GM18861 (cell line): ENCODE measurements around the gene GSTO2.

Experiments
- ATAC-seq: cut with Tn5 transposase; IDR thresholded peaks from one replicate; pipeline ENCODE4 v1.9.1; 2021; ENCODE audit not compliant: unreplicated experiment

GSTO2 gene

DNA sequence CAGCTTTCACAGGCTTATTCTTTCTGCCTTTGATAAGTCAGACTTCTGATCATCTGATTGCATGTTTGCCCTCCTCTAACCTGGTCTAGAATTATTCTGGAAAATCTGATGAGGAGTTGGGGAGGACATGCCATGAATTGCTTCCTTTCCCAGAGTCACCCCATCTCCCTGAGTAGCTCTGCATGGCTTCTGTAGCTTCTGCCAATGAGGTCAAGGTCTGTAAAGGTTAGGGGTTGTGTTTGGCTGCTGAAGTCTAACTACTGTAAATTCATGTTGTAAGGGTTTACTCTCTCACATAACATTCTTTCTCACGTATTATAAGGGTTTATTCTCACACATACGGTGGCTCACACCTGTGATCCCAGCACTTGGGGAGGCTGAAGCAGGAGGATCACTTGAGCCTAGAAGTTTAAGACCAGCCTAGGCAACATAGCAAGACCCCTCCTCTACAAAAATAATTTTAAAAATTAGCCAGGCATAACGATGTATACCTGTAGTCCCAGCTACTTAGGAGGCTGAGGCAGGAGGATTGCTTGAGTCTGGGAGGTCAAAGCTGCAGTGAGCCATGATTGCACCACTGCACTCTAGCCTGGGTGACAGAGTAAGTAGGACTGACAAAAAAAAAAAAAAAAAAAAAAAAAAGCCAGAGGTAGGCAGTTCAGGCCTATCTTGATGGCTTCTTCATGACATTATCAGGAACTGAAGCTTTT lies 10.7 kb downstream of the GSTO2 start:
- ATAC-seq = no peak

DNA sequence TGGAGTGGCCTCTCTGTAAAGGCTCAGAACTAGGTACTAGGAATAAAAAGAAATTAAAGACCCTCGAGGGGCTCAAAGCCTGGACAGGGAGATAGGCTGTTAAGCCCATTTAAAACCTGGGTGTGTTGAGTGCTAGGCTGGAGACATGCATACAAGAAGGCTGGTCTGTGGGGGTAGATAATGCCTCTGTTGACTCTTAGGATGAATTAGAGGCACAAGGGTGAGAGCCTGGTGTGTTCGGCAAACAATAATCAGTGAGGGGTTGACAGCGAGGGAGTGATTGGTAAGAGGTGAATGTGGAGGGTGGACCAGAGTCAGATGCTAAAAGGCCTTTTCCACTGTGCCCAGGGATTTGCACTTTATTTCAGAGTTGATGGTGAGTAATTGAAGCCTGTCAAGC lies 12.7 kb downstream of the GSTO2 start:
- ATAC-seq = no peak

DNA sequence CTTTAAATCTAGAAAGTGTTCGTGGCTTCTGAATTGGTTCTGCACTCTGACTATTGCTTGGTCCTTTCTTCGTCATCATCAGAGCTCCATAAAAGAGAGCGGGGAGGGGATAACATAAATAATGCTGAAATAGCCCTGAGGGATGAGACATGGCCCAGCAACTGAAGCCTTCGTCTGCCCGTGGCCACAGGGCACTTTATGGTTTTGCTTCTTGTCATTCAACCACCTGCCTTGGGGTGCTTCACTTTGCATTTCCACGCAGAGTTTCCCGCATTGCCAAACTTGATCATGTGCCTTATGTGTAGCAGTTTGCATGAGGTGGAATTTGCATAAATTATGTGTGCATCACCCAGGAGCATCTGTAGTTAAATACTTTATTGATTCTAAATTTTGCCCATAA lies 15.9 kb downstream of the GSTO2 start:
- no peak for ATAC-seq

DNA sequence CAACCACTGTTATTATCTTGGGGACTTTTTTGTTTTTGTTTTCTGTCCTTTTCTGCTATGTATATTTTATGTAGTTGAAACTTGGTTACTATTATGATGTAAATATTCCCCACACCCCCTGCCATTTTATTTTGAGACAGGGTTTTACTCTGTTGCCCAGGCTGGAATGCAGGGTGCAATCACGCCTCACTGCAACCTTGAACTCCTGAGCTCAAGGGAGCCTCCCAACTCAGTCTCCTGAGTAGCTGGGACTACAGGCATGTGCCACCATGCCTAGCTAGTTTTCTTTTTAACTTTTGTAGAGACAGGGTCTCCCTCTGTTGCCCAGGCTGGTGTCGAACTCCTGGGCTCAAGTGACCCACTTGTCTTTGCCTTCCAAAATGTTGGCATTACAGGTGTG lies 18.0 kb downstream of the GSTO2 start:
- ATAC-seq = no peak

DNA sequence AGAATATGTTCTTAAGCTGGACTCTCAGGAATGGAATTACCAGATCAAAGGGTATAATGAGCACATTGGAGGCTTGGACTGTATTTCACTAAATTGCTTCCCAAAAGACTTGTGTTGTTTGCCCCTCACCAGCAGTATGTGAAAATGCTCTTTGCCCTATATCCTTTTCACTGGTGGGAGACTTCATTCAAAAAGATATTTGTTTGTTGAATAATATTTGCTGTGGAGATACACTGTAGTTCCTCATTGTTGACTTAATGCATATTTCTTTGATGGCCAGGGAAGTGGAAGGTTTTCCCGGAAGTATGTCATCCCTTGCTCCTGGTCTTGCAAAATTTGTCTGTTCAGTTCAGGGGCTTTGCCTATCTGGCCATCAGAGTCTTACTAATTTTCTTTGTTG lies 19.4 kb downstream of the GSTO2 start:
- ATAC-seq = no peak

DNA sequence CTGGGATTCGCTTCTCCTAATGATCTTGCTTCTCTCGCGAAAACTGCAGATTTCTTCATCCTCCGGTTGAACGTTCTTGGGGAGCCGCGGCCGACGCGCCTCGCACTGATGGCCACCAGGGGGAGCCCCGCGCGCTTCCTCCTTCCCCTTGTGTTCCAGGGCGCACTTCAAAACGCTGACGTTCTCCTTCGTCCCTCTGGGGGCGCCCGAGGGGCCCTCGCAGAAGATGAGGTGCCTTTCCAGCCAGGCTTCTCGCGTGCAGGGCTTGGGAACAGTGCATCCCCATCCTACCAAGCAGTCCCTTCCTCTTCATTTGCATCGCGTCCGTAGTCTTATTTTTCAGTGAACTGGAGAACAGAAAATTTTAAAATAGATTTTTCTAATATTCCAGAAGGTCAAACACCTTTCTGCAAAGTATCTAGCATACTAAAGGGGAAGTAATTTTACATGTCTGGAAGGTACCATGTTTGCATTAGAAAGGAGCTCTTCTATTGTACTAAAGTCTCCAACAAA lies 22.5 kb downstream of the GSTO2 start:
- peak; percentile 98 for ATAC-seq

DNA sequence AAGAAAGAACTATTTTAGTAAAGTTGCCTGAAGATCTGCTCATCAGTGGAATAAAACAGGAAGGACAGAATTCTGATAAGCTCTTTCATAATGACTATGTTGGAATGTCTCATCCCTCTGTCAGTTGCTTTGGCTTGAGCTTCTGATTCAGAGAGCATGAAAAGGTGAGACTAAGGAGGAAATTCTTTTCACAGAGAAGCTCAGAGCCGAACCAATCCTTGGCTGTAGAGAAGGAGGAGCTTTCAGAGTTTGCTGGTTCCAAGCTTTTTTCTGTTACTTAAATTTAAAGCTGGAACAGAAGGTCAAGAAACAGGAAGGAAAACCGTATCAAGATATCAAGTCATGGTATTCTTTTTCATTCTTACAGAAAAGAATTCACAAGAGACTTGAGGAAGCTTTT lies 24.0 kb downstream of the GSTO2 start:
- no peak for ATAC-seq

DNA sequence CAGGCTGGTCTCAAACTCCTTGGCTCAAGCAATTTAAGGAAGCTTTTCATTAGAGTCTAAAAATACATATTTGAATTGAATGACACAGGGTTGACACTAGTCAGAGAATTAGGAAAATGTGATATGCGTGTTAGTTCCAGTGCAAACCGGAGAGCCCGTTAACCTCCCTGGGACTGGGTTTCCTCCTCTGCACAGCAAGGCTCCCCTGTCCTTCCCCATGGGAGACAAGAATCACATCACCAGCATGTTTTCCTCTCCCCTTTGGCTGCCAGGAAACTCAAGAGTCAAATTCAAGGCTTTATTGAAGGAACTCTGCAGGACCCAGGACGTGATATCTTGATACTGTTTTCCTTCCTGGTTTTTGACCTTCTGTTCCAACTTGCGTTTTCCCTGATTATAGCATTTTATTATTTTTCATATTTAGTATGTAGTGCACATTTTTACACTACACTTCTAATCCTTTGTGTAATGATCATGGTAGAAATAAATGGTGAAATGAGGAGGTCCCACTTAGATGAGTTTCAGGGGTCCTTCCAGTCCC lies 24.9 kb downstream of the GSTO2 start:
- no peak for ATAC-seq

DNA sequence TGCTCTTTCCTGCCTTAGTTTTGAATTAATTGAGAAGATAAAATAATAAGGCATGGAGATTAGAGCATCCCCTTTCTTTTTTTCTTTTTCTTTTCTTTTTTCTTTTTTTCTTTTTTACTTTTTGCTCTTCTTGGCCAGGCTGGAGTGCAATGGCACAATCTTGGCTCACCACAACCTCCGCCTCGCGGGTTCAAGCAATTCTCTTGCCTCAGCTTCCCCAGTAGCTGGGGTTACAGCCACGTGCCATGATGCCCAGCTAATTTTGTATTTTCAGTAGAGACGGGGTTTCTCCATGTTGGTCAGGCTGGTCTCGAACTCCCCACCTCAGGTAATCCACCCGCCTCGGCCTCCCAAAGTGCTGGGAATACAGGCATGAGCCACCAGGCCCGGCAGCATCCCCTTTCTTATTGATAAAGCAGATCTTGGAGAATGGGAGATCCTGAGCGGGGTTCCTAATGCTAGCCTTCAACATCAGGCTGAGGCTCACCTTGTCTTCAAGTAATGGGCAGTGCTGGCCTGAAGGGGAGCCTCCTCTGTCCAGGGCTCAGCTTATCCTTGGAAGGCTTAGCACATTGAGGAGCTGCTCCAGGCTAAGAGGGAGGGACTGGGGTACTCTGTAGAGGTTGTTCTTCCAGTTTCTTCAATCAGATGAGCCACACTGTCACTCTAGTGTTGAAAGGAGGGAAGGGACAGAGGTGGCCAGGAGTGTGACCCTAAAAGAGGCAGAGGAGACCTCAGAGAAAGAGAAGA lies 27.9 kb downstream of the GSTO2 start:
- no peak for ATAC-seq

DNA sequence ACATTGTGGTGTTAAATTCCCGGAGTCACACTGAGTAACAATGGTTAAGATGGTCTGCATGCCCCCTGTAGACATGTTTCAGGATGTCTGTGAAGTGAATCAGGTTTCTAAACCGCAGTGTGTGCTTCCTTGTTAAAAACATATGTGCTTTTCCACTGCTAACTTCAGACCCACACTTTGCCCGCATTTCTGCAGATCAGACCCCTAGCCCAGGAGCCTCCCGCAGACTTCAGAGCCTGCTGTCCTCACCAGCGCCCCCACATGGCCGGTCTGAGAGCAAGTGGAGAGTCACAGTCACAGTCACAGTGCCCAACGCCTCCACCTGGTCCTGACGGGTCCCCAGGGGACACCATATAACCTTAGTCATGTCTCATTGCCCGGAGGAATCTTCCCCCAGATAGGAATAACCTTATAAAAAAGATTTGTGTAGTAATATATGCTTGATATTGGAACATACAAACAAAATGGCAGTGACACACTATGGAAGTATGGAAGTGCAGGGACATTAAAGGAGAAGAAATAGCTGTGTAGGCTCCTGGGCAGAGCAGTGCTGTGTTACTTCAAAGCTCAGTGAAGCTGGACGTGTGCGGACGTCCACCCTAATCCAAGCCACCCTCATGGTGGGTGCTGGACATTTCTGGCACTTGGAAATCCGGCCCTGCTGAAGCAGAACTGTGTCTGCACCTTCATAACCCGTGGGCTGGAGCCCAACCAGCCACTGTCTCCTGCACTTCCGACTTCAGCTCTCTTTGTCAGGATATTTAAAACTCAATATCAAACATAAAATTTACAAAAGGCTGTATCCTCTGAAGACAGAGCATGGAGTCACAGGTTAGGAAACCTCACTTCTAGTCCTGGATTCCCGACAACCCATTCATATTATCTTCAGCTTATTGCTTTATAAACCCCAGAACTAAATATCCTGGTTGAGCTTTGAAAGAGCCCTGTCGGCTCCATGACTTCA lies 29.0 kb downstream of the GSTO2 start:
- ATAC-seq = no peak

DNA sequence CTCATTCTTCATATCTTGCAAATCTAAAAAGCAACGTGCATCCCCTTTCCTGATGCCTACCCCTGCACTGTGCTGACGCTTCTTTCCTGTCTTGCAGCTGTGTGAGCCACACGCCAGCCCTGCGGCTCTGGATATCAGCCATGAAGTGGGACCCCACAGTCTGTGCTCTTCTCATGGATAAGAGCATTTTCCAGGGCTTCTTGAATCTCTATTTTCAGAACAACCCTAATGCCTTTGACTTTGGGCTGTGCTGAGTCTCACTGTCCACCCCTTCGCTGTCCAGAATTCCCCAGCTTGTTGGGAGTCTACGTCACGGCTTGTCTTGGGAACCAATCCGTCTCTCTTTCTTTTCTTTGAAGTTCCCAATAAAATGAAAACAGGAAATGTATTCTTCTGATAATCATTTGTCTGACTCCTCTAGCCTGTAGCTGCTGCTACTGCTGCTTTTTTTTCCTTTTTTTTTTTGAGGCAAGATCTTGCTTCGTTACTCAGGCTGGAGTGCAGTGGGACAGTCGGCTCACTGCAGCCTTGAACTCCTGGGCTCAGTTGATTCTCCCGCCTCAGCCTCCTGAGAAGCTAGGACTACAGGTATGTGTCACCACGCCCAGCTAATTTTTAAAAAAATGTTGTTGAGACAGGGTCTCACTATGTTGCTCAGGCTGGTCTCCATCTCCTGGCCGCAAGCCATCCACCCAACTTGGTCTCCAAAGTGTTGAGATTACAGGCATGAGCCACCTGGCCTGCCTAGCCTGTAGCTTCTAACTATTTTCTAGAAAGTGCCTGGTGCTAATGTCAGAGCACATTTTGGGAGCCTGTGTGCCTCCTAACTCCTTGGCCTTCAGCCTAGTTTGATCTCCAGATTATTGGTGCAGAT lies 30.3 kb downstream of the GSTO2 start:
- no peak for ATAC-seq

DNA sequence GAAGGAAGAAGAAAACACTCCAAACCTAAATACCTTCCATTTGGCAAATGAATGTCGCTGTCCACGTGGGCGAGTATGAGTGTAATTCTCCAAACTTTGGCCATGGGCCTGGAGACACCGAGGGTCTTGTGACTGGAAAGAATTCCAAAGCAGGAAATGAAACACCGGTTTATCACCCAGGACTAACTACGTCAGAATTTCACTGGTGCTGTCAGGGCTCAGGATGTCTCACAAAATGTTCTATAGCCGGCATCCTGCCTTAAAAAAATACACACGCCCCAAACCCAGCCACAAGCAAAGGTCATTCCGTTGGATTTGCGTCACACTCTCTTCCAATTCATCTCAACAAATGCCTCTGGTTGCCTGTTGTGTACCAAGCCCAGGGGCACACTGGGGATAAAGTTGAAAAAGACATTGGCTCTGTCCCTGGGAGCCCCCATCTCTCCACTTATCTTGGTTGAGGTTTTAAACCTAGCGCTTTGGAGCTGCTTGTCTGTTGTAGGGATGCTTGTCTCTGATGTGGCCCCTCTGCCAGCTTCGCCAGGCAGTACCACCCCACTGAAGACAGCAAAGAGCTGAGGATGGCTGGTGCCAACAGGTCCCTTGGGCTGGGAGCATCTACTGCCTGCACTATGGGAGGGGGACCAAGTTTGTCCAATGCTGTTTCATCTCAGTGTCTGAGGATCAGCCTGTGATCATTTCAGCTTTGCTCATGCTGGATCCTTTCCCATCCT lies 31.2 kb downstream of the GSTO2 start:
- ATAC-seq = no peak

DNA sequence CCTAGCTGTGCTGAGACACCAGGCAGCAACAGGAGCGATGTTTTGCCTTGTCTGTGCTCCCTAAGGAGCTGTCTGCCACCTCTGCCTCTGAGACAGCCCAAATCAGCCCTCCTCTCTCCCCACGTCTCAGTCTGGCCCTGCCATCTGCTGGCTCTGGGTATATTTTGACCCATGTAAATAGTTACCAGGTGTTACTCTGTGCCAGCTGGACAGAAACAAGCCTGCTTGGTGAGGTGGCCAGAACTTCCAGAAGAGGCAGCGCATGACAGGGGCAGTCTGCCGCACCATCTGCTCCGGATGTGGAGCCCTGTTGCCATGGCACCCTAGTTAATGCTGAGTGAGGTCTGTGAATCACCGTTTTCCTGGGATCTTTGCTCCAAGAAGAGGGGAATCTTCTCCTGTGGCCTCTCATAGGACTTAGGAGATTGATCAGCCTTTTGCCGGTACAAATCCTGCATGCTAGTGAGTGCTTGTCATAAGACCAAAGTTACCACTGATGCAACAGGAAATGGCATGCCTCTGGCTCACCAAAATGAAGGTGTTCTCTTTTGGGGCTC lies 31.8 kb downstream of the GSTO2 start:
- ATAC-seq = no peak

DNA sequence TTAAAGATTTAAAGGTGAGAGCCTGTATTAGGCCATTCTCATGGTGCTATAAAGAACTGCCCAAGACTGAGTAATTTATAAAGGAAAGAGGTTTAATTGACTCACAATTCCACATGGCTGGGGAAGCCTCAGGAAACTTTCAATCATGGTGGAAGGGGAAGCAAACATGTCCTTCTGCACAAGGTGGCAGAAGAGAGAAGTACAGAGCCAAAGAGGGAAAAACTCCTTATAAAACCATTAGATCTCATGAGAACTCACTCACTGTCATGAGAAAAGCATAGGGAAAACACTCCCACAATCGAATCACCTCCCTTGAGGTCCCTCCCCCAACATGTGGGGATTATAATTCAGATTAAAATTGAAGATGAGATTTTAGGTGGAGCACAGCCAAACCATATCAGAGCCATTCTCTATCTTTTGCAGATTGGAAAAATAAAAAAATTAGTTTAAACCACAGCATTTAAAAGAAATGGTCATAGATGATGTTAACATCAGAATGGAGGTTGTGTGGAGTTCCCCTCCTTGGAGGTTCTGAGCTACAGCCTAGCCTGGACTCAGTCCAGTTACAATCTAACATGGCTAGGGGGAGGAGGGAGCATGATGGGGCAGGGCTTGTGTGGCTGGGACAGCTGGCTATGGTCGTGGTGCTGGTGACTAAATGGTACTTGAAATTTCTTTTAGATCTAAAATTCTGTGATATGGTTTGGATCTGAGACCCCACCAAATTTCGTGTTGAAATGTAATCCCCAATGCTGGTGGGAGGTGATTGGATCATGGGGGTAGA lies 33.1 kb downstream of the GSTO2 start:
- no peak for ATAC-seq

DNA sequence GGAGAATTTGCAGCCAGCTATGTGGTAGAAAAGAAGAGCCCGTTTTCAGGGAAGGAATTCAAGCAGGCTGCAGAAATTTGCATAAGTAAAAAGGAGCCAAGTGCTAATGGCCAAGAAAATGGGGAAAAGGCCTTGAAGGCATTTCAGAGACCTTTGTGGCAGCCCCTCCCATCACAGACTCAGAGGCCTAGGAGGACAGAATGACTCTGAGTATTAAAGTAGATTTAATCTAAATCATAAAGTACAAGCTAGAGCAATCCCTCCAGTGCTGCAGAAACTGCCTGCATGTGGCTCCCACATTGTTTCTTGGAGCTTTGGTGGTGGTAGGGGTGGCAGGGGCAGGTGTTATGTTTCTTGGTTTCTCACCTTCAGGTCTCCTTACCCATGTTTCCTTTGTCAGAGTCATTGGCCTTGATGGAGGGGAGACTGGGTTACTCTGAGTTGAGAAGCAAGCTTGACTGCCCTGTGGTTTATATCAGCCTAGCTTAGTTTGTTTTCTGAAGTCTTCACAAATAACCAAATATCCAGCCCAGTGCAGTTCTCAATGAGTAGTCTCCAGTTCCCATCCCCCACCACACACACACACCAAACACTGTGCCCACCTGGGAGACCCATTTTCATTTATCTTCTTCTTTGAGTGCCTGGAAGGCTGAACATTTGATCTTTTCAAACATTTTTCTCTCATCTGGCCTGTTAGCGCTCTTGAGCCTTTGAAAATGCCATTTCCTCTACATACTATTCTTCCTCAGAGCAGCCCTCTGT lies 34.8 kb downstream of the GSTO2 start:
- no peak for ATAC-seq

DNA sequence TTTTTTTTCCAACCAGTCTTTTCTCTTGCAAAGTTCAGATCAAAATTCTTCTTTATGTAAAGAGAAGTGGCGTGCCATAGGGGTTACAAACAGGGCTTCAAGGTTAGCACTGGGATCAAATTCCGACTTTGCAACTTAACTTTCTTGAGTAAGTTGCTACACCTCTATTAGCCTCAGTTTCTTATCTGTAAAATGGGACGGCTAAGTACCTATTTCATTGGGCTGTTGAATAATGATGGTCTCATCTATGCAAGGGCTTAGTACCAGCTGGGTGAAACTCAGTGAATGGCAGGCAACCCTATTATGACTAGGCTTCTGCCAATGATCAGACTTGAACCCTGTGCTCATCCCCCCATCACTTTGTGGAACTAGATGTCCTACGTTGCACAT lies 35.4 kb downstream of the GSTO2 start:
- ATAC-seq = no peak

DNA sequence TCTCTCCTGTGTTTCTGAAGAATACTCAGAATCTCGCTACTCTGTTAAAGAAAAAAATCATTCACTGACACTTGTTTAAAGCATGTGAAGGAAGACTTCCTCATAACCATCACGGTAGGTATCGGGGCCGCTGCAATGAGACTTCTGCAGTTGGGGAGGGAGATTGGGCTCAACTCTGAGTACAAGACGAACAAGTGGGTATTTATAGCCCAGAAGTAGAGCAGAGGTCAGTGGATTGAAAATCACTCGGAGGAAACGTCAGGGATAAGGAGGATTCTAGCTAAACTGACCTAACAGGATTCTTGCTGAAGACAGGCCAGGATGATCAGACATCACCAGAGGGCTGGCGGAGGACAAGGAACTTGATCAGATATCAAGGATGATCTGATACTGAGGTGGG lies 35.9 kb downstream of the GSTO2 start:
- no peak for ATAC-seq

DNA sequence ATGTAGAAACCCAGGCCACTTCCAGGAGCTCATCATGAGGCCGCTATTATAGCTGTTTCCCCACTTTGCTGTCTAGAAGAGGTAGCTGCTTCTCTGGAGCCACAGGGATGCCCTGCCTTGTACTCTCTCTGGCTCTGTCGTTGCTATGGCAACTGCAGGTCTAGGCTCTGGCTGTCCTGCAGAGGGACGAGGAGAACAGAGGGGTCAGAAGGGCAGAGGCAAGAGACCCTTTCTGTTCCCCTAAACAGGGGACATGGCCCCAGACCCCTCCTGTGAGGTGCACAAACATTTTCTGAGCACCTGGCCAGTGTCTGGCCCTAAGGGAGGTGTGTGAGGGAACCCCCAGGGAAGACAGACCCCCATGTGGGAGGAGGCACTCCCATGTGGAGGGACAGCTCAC lies 37.9 kb downstream of the GSTO2 start:
- no peak for ATAC-seq
